Tibial artery (tissue), 4 donors: Measurements from ENCODE around the gene USP34.

Experiments
- DNase-seq, 2 donors: peaks; one replicate each; pipeline ENCODE4 v3.0.0-alpha.2; 2019
- H3K27ac ChIP-seq, 2 donors: fragments of 200-600 bp; sonication (generic) in 1 of 2; 1 replicate in 1 of 2; 2 replicates in 1 of 2; pipeline ENCODE4 v1.5.1; 2018 to 2019; ENCODE audit warnings: mild to moderate bottlenecking in 1 of 2
- H3K27me3 ChIP-seq, 2 donors: fragments of 200-600 bp; sonication (generic) in 1 of 2; one replicate each; pipeline versions ENCODE4 v1.5.1 to v1.6.0; 2016 to 2019
- H3K36me3 ChIP-seq, 3 donors: fragments of 200-600 bp; sonication (generic) in 2 of 3; one replicate each; pipeline ENCODE4 v1.5.1; 2016 to 2019; ENCODE audit warnings: mild to moderate bottlenecking in 2 of 3
- H3K4me1 ChIP-seq, 4 donors: fragments of 200-600 bp; sonication (generic) in 2 of 4; 1 replicate in 3 of 4; 2 replicates in 1 of 4; pipeline ENCODE4 v1.5.1; 2016 to 2019
- H3K4me3 ChIP-seq, 2 donors: fragments of 200-600 bp; sonication (generic) in 1 of 2; 1 replicate in 1 of 2; 2 replicates in 1 of 2; pipeline ENCODE4 v1.5.1; 2018 to 2019; ENCODE audit warnings: mild to moderate bottlenecking in 2 of 2
- H3K9me3 ChIP-seq, 3 donors: fragments of 200-600 bp; sonication (generic) in 1 of 3; one replicate each; pipeline ENCODE4 v1.5.1; 2016 to 2019
- intact Hi-C: fragments of 100-400 bp; cut with DNase I; formaldehyde crosslinking; loops from one replicate; pipeline ENCODE4 v1.15.0; 2023; ENCODE audit warnings: low total_unique reads
- TF ChIP-seq, protein P1 (sequence below), 2 experiments: fragments of 200-600 bp in 1 of 2; fragments of 450-650 bp in 1 of 2; IDR thresholded peaks; one replicate each; pipeline ENCODE4 v1.5.1; 2017 to 2019; ENCODE audit warnings: antibody characterized with exemption in 2 of 2, mild to moderate bottlenecking in 1 of 2, moderate library complexity in 1 of 2

Gene USP34

GRCh38 chr2:61354543-61355197 is 116.2 kb downstream of the USP34 start:
- Histone ChIP-seq H3K4me3 (no peak overlapping the region), H3K9me3 (peaks cover 0 to 17% (median 6%) of the 10 kb centered on the region in 3 donors), H3K27me3 (no peaks in the 10 kb centered on the region), H3K27ac (no peak overlapping the region), H3K4me1 (peaks cover 0 to 31% (median 11%) of the 10 kb centered on the region in 4 donors), H3K36me3 (peaks cover 11 to 22% (median 14%) of the 10 kb centered on the region in 3 donors)
- DNase-seq: no peak
- TF ChIP-seq, protein P1, sequence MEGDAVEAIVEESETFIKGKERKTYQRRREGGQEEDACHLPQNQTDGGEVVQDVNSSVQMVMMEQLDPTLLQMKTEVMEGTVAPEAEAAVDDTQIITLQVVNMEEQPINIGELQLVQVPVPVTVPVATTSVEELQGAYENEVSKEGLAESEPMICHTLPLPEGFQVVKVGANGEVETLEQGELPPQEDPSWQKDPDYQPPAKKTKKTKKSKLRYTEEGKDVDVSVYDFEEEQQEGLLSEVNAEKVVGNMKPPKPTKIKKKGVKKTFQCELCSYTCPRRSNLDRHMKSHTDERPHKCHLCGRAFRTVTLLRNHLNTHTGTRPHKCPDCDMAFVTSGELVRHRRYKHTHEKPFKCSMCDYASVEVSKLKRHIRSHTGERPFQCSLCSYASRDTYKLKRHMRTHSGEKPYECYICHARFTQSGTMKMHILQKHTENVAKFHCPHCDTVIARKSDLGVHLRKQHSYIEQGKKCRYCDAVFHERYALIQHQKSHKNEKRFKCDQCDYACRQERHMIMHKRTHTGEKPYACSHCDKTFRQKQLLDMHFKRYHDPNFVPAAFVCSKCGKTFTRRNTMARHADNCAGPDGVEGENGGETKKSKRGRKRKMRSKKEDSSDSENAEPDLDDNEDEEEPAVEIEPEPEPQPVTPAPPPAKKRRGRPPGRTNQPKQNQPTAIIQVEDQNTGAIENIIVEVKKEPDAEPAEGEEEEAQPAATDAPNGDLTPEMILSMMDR (IDR thresholded peaks at IDR 0.05): no peak
- intact Hi-C loops: no loop called here

DNA sequence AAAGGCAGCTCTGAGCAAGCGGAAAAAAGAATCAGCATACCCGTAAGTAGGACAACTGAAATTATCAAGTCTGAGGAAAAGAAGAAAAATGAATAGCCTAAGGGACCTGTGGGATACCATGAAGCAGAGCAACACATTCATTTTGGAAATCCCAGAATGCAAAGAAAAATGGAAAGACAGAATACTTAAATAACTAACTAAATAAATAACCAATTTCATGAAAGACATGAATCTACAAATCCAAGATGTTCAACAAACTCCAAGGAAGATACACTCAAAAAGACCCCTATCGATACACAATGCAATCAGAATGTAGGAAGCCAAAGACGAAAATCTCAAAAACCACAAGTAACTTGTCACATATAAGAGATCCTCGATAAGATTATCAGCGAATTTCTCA is 117.0 kb downstream of the USP34 start:
- Histone ChIP-seq H3K27ac (no peak overlapping the region), H3K27me3 (no peaks in the 10 kb centered on the region), H3K36me3 (peaks cover 11 to 22% (median 20%) of the 10 kb centered on the region in 3 donors), H3K9me3 (peaks cover 0 to 17% (median 6%) of the 10 kb centered on the region in 3 donors), H3K4me3 (no peak overlapping the region), H3K4me1 (peaks cover 0 to 23% (median 11%) of the 10 kb centered on the region in 4 donors)
- TF ChIP-seq, protein P1 (IDR thresholded peaks at IDR 0.05): no peak
- intact Hi-C loops: no loop called here
- no peak for DNase-seq

DNA sequence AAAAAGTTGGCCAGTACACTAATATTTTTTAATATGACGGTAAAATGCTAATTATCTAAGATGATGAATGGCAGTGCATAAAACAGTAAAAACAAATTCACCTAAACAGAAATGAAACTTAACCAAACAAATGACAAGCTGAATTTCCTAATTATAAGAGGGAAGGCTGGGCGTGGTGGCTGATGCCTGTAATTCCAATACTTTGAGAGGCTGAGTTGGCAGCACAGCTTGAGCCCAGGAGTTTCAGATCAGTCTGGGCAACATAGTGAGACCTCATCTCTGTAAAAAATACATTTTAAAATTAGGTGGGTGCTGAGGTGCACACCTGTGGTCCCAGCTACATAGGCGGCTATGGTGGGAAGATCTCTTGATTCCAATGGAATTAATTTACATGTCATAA is 120.1 kb downstream of the USP34 start:
- Histone ChIP-seq H3K4me1 (peaks cover 0 to under 1% (median under 1%) of the 10 kb centered on the region in 4 donors), H3K27ac (no peak overlapping the region), H3K36me3 (peaks cover 29 to 51% (median 46%) of the 10 kb centered on the region in 3 donors), H3K27me3 (no peaks in the 10 kb centered on the region), H3K4me3 (no peak overlapping the region), H3K9me3 (peaks cover 0 to 17% (median 6%) of the 10 kb centered on the region in 3 donors)
- intact Hi-C loops: no loop called here
- TF ChIP-seq, protein P1 (IDR thresholded peaks at IDR 0.05): no peak
- DNase-seq: no peak

- Histone ChIP-seq H3K36me3 (peaks cover 37 to 75% (median 63%) of the 10 kb centered on the region in 3 donors), H3K27me3 (no peaks in the 10 kb centered on the region), H3K4me3 (no peak overlapping the region), H3K9me3 (no peaks in the 10 kb centered on the region), H3K4me1 (no peaks in the 10 kb centered on the region), H3K27ac (no peak overlapping the region)
- DNase-seq: no peak
- intact Hi-C loops: no loop called here
- TF ChIP-seq, protein P1 (IDR thresholded peaks at IDR 0.05): no peak
These were observed 127.7 kb downstream of the USP34 start for GRCh38 chr2:61343141-61343540.

- Histone ChIP-seq H3K27ac (no peak overlapping the region), H3K9me3 (no peaks in the 10 kb centered on the region), H3K27me3 (no peaks in the 10 kb centered on the region), H3K4me3 (no peak overlapping the region), H3K36me3 (peaks cover 37 to 69% (median 63%) of the 10 kb centered on the region in 3 donors), H3K4me1 (no peaks in the 10 kb centered on the region)
- TF ChIP-seq, protein P1 (IDR thresholded peaks at IDR 0.05): no peak
- no peak for DNase-seq
- intact Hi-C loops: no loop called here
These were observed 130.6 kb downstream of the USP34 start for GRCh38 chr2:61340242-61340641.
